CD1c-positive myeloid dendritic cell (primary cell): ENCODE data around the gene ARHGDIA.

Experiments used
- DNase-seq: peaks from one replicate; pipeline ENCODE4 v3.0.0-alpha.2; 2016; ENCODE audit errors: extremely low spot score

The ARHGDIA gene

DNA sequence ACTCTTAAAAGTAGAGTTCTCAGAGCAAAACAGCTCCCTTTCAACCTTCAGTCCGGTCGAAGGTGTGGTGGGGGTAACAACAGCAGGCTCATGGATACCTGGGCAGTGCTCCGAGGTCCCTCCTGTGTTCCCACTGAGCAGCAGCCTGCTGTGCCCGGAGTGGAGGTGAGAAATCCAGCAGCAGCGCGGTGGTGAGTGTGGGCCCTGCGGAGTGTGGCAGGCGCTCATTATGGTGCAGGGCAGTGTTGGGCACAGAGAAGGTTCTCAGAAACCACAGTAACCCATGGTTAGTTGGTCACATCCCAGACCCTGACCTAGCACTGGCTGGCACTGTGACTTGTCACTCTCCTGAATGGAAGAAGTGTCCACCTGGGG lies 5.8 kb downstream of the ARHGDIA start:
- no peak for DNase-seq

DNA sequence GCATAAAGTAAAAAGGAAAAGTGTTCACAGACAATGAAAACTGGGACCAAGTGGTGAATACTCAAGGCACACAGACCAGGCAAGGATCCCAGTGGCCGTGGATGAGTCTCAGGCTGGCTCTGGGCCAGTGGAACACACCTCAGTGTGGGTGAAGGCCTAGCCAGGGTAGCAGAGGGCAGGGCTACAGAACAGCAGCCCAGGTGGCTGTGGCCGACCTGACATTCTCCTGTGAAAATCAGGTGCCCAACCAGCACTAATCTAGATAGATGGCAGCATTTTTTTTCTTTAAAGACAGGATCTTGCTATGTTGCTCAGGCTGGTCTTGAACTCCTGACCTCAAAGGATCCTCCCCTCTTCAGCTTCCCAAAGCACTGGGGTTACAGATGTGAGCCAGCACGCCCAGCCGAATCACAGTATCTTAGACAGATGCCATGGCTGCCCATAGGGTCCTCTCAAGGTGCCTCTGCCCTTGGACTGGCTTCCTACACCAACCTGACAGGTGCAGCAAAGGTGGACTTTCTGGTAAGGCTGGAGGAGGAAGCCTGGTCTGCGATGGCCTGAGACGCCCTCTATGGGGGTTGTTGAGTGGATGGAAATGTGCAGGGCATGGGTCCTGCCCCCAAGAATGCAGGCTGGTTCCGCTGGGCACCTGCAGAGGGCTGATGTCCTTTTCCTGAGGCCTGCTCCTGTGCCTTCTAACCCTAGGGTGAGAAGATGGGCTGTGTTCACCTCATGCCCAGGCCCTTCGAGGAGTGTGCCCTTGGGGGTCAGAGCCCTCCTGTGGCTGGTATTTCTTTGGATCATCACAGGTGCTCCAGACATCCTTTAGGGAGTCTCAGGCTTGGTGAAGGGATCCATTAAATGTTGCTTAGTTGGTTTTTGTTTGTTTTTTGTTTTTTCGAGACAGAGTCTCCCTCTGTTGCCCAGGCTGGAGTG lies 7.0 kb downstream of the ARHGDIA start:
- DNase-seq: no peak

DNA sequence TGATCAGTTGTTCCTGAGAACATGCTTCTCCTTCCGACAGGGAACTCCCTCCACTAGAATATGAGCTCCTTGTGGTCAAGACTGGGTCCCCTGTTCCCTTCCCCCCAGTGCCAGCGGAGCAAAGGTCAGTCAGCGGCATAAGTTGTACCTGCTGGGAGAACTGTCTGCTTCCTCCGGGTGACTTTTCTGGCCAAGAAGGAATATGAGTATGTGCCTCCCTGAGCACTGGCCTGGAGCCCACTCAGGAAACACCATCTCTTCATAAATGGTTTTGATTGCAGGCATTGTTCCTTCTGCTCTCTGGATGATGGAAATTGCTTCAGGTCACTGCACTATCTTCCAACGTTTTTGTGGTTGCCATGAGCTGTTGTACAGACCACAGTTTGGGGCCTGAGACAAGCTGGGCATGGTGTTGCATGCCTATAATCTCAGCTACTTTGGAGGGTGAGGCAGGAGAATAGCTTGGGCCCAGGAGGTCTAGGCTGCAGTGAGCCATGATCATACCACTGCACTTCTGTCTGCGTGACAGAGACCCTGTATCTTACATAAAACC lies 7.9 kb downstream of the ARHGDIA start:
- no peak for DNase-seq

DNA sequence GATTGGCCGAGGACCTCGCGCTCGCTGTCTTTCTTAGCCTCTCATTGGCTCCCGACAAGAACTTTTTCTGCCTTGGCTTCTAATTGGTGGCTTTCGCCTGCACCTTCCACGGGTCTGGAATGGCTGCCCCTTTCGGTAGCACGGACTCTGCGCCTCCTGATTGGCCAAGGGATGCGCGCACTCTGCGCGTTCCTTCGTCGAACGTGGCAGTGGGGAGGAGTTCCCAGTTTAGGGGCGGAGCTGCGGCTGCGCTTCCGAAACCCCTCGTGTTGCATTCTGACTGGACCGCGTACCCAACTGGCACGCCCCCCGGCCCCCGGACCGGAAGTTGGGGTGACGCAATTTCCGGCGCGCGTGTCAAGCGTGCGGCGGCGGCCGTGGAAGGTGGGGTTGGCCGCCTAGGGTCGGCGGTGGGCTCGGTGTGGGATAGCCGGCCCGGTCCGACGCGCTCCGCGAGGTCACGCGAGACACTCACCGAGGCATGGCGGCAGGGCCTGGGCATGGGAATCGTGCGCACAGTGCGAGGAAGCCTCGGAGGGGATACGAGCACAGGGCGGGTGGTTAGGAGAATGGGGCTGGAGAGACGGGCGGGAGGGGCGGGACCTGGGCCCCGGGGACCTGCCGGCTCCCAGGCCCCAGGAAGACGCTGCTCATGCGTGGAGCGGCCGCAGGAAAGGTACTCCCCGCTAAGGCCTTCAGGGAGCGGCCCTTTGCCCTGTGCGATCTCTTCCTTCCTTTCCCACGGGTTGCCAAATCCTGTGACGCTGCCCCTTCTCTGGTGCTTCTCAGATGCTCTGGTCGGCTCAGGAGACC lies 10.2 kb downstream of the ARHGDIA start:
- peak; percentile 100 for DNase-seq

DNA sequence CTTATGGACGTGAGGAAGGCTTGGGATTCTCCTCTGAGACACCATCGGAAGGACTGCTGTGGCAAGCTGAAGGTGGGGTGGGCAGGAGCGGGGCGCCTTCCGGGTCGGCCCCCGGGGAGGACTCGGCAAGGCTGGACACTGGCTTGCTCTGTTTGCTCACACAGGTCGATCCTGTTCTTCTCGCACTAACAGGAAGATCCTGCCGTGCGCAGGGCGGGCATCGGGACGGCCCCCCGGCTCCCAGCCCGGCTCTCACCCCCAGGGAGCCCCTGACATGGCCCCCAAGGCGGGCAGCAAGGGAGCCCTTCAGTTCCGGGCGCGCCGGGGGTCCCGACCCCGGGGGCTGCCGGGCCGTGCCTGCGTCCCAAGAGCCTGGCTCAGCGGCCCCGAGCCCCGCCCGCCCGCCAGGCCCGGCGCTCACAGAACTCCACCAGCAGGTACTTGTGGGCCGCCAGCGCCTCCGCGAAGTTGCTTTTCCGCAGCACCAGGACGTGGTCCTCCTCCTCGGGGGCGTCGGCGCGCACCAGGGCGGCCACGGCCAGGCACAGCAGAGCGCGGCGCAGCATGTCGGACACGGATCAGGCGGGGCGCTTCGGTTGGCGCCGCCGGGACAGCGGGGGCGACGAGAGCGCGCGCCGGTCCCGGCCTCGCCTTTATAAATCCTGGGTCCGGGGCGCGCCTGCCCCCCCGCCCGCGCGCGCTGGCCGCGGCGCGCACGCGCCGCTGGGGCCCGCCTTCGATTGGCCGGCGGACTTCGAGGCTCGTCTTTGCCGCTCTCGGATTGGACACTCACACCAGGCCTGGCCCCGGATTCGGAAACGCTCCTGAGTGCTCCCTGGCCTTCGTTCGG lies 11.0 kb downstream of the ARHGDIA start, which contains the start of gene P4HB:
TSS of gene P4HB (minus strand) at position 630 of the 850 bp plus-strand sequence. CDS start at position 566, 64 bp downstream.
- DNase-seq: no peak

- DNase-seq: peak; percentile 28
These were observed 11.9 kb downstream of the ARHGDIA start for GRCh38 chr17:81858967-81859905.

GRCh38 chr17:81858170-81858966 lies 12.8 kb downstream of the ARHGDIA start:
- DNase-seq: no peak

DNA sequence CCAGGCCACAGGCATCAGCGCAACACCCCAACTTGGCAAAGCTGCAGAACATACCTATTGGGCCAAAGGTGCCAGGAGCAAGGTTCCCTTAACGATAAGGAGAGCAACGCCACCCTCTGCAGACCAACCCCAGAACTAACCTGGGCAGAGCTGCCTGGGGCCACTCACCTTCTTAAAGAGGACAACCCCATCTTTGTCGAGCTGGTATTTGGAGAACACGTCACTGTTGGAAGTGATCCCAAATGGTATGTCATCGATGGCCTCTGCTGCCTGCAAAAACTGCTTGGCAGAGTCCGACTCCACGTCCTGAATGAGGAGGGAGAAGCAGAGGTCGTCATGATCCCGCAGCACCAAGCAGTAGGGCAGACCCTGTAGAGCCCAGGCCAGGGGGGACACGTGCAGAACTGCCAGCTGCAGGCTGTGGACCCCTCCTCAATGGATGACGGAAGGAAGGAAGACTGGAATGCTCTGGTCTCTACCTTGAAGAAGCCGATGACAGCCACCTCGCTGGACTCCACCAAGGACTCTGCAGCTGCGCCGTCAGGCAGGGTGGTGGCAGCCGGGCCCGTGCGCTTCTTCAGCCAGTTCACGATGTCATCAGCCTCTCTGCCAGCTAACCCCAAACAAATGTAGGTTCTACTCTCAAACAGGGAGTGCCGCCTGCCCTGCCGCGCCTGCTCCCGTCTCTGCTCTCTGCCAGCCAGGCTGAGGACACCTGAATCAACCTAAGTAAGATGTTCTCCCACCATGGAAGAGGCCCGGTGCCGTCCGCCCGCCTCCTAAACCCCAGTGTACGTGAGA lies 16.0 kb downstream of the ARHGDIA start:
- no peak for DNase-seq

DNA sequence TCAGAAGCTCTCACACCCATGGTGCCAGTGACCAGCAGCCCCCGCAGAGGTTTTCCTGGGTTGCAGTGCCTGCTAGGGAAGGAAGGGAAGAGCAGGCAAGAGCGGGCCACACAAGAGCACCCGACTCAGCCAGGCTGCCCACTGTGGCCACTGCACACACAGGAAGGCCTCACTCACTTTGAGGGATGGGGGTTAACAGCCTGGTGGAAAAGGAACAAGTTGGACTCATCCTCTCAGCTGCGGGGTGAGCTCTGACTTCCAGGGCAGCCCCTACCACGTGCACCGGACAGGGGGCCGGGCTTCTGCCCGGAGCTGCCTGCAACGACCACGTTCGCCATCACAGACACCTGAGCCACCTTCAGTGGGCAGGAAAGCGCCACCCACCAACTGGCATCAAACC lies 18.9 kb downstream of the ARHGDIA start:
- DNase-seq: no peak

DNA sequence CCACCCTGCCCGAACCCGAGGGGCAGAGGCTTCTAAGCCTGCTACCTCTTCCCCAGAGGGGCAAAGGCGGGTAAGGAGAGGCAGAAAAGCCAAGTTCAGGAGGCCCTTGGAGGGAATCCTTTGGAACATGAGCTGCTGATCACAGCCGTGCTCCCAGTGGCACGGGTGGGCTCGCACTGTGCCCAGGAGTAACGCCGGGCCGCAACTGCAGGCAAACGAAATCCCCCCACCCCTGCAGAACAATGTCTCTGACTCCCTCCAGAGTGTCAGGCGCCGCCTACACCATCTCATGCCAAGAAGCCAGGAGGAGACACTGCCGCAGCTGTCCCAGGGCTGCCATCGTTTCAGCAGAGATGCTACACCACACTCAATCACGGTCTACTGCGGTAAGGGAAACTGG lies 19.7 kb downstream of the ARHGDIA start:
- DNase-seq: no peak

- DNase-seq: no peak
These were observed 21.7 kb downstream of the ARHGDIA start for GRCh38 chr17:81849457-81849856.

GRCh38 chr17:81846743-81847689 lies 24.1 kb downstream of the ARHGDIA start:
- no peak for DNase-seq

DNA sequence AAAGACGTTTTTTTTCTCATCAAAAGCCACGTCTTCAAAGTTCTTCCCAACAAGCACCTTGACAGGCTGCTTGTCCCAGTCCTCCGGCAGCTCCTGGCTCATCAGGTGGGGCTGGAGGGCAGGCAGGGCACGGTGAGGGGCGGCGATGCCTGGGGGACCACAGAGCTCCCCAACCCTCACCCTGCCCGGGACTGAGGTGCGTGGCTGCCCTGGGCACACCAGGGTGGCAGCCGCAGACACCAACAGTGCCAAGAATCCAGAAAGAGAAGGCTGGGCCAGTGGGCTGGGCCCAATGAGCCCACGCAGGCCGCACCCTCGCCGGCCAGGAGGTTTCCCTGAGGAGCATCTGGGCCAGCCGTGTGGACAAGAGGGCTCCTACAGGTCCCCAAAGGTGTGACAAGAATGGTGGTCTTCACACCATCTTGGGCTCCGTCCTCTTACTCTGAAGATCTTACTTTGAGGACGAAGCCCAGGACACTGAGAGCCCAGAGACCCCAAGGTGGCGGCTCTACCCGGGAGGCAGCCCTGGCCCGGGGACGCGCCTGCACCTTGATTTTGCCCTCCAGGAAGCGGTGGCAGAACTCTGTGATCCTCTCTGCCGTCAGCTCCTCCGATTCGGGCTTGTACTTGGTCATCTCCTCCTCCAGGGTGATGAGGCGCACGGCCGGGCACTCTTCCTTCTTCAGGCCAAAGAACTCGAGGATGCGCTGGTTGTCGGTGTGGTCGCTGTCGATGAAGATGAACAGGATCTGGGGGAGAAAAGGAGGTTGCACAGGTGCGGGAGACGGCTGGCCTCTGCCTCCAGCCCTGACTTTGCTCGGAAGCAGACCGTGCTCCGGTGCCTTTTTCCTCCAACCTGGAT lies 25.0 kb downstream of the ARHGDIA start:
- DNase-seq: no peak

DNA sequence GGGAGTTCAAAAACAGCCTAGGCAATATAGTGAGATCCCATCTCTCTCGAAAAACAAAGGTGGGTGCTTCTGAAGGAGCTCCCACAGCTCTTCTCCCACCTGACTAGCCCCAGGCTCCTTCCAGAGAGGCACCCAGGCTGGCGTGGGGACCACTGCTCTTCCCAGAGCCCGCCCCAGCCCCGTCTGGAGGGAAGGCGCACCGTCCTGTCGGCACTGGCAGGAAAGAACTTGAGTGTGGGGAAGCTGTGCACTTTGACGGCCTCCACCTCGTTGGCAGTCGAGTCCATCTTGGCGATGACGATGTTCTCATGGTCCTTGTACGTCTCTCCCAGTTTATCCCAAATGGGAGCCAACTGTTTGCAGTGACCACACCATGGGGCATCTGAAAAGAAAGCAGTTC lies 25.8 kb downstream of the ARHGDIA start:
- no peak for DNase-seq

DNA sequence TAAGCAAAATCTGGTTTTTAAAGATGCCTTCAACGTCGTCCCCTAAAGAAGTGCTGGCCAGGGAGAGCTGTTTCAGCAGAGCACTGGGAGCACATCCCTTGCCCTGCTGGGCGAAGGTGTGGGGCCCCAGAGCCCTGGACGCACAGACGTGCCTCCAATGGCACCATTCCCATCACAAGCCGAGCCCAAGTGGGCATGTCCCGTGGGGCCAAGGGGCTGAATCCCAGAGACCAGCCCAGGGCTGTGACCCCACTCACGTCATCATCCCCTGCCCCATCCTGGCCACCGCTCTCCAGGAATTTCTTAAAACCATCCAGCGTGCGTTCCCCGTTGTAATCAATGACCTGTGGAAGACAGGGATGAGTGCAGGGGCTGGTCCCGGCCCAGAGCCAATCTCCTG lies 26.2 kb downstream of the ARHGDIA start:
- no peak for DNase-seq

DNA sequence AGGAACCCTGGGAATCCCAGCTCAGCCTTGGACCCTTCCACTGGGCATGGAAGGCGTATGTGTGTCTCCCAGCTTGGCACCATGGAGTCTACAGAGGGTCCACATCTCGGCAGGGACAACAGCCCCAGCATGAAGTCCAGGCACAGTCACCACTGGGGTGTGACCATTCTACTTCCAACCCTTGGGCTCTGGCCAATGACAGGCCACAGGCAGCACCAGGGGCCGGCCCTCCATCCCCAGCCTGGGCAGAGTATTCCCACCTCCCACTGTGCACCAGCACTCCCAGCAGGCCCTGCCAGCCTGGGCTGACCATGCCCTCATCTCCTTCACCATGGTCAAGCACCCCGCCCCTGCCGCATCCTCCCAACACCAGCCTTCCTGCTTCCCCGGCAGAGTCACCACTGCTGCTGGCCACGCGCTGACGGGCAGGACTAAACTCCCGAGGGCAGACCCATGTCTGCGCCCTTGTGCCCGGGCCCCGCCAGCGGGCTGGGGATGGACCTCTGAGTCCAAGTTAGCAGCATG lies 26.7 kb downstream of the ARHGDIA start:
- no peak for DNase-seq
